A549 (cell line): ENCODE data around the gene ZNF326. TPM values are rescaled to one million over a fixed set of nuclear protein-coding genes. Genes with fewer than 3 reads are reported as not detected.

ENCODE experiments used
- ATAC-seq, 2 experiments: fragments of 200-7000 bp in 1 of 2; fragments of >200 bp in 1 of 2; cut with Nextera tagmentation in 1 of 2; cut with Tn5 transposase in 1 of 2; 3 replicates each; pipeline versions ENCODE4 v1.8.0 to v1.9.1; 2018 to 2020; ENCODE audit warnings: mild to moderate bottlenecking in 1 of 2, moderate library complexity in 1 of 2
- CTCF ChIA-PET: fragments of 300-600 bp; sonication (Branson Sonifier 250); formaldehyde crosslinking; extraction: SDS; loops from one replicate; lab custom pipeline; 2021; ENCODE audit warnings: antibody characterized with exemption, inconsistent platforms; lab: Yijun Ruan, JAX
- POLR2A ChIA-PET: fragments of 350-600 bp; formaldehyde crosslinking; extraction: SDS; loops from one replicate; lab custom pipeline; 2021; ENCODE audit warnings: antibody characterized with exemption, inconsistent platforms; lab: Yijun Ruan, JAX
- DNase-seq, 2 experiments: peaks; one replicate each; pipeline versions ENCODE4 v3.0.0 to v3.0.0-alpha.2; 2011 to 2016; ENCODE audit warnings: low read depth in 1 of 2, low spot score in 1 of 2
- FAIRE-seq: peaks from 2 replicates; lab custom pipeline; 2011; peaks lifted over from hg19 to GRCh38; lab: Jason Lieb, UNC
- H3K27ac ChIP-seq, 2 experiments: fragments of >200 bp; sonication (Bioruptor Twin); formaldehyde crosslinking; 3 replicates each; pipeline ENCODE4 v1.5.1; 2016 to 2017
- H3K4me1 ChIP-seq: fragments of >200 bp; sonication (Bioruptor Twin); formaldehyde crosslinking; 3 replicates; pipeline ENCODE4 v1.6.1; 2016
- H3K4me2 ChIP-seq: fragments of >200 bp; sonication (Bioruptor Twin); formaldehyde crosslinking; 3 replicates; pipeline ENCODE4 v1.6.1; 2016
- H3K4me3 ChIP-seq: fragments of >200 bp; sonication (Bioruptor Twin); formaldehyde crosslinking; 3 replicates; pipeline ENCODE4 v1.5.1; 2016
- H3K9me3 ChIP-seq: fragments of >200 bp; sonication (Bioruptor Twin); formaldehyde crosslinking; 3 replicates; pipeline ENCODE4 v1.6.1; 2016
- BHLHE40 ChIP-seq: IDR thresholded peaks from 2 replicates; pipeline ENCODE4 v1.6.1; 2012; ENCODE audit warnings: low read depth, low read length, inconsistent platforms
- CBX2 ChIP-seq: fragments of 200-600 bp; sonication (generic); IDR thresholded peaks from 2 replicates; pipeline ENCODE4 v1.6.1; 2016; ENCODE audit warnings: low read depth, mild to moderate bottlenecking, borderline replicate concordance
- CEBPB ChIP-seq, 2 experiments: fragments of >200 bp in 1 of 2; sonication (Bioruptor Twin) in 1 of 2; formaldehyde crosslinking in 1 of 2; IDR thresholded peaks; 2 replicates each; pipeline ENCODE4 v1.6.1; 2012 to 2016
- FOSB ChIP-seq: fragments of 250-450 bp; sonication (Bioruptor Pico); IDR thresholded peaks from 2 replicates; pipeline ENCODE4 v1.5.0; 2020; ENCODE audit warnings: mild to moderate bottlenecking, moderate library complexity
- FOXS1 ChIP-seq: fragments of 250-450 bp; sonication (Bioruptor Pico); IDR thresholded peaks from 2 replicates; pipeline ENCODE4 v1.5.0; 2020; ENCODE audit warnings: mild to moderate bottlenecking, moderate library complexity
- GATA3 ChIP-seq: IDR thresholded peaks from 2 replicates; pipeline ENCODE4 v1.6.1; 2012; ENCODE audit warnings: borderline replicate concordance
- MAZ ChIP-seq: fragments of 150-350 bp; IDR thresholded peaks from 2 replicates; pipeline ENCODE4 v1.6.1; 2014; ENCODE audit warnings: antibody characterized with exemption, low read depth, low read length, borderline replicate concordance
- NFE2L2 ChIP-seq: fragments of 150-350 bp; conservative IDR thresholded peaks from 2 replicates; pipeline ENCODE4 v1.6.1; 2014; ENCODE audit warnings: low read length
- POLR2AphosphoS2 ChIP-seq: conservative IDR thresholded peaks from 2 replicates; pipeline ENCODE4 v1.6.1; 2012; ENCODE audit warnings: low read length, improper control_type of control experiment, inconsistent platforms
- RAD21 ChIP-seq, 2 experiments: fragments of >200 bp in 1 of 2; sonication (Bioruptor Twin) in 1 of 2; formaldehyde crosslinking in 1 of 2; IDR thresholded peaks in 1 of 2; conservative IDR thresholded peaks in 1 of 2; 2 replicates in 1 of 2; 3 replicates in 1 of 2; pipeline ENCODE4 v1.6.1; 2012 to 2018; ENCODE audit warnings: inconsistent platforms in 1 of 2
- RARB ChIP-seq: fragments of 250-450 bp; sonication (Bioruptor Pico); IDR thresholded peaks from 2 replicates; pipeline ENCODE4 v1.8.0; 2021; ENCODE audit warnings: mild to moderate bottlenecking, moderate library complexity
- RFX5 ChIP-seq: fragments of 450-650 bp; IDR thresholded peaks from 2 replicates; pipeline ENCODE4 v1.7.1; 2014; ENCODE audit warnings: antibody characterized with exemption, mild to moderate bottlenecking, moderate library complexity
- TFCP2L1 ChIP-seq: fragments of 250-450 bp; sonication (Bioruptor Pico); IDR thresholded peaks from 2 replicates; pipeline ENCODE4 v1.5.0; 2021; ENCODE audit warnings: mild to moderate bottlenecking
- TP53 ChIP-seq: fragments of 250-450 bp; sonication (Bioruptor Pico); IDR thresholded peaks from 2 replicates; pipeline ENCODE4 v1.5.0; 2021; ENCODE audit warnings: mild to moderate bottlenecking, moderate library complexity
- ZC3H11A ChIP-seq: fragments of 450-650 bp; IDR thresholded peaks from 2 replicates; pipeline ENCODE4 v1.6.1; 2014; ENCODE audit warnings: antibody characterized with exemption, mild to moderate bottlenecking
- ZFP36 ChIP-seq: fragments of 450-650 bp; IDR thresholded peaks from 2 replicates; pipeline ENCODE4 v1.6.1; 2014; ENCODE audit warnings: borderline replicate concordance; ENCODE audit not compliant: partially characterized antibody
- ZNF302 ChIP-seq: fragments of 250-450 bp; sonication (Bioruptor Pico); IDR thresholded peaks from 2 replicates; pipeline ENCODE4 v1.9.0; 2021; ENCODE audit warnings: inconsistent platforms, mild to moderate bottlenecking, moderate library complexity
- ZSCAN20 ChIP-seq: fragments of 250-450 bp; sonication (Bioruptor Pico); IDR thresholded peaks from 2 replicates; pipeline ENCODE4 v1.8.0; 2022; ENCODE audit warnings: mild to moderate bottlenecking, moderate library complexity
- WGBS: methylation state at CpG from one replicate; pipeline ENCODE4 v1.1.6; 2017; ENCODE audit errors: missing lambda C conversion rate; 5-methylcytosine and 5-hydroxymethylcytosine counted together
- polyA plus RNA-seq, 4 experiments: library from polyadenylated mRNA; depleted of rRNA in 3 of 4; stranded (reverse); fragments of >200 nt; fragmentation: RNase III in 1 of 4; extraction: RNeasy Plus Mini Kit Qiagen cat#74134 plus additional on column Dnase treatment in 1 of 4; gene quantifications; 2 replicates in 3 of 4; 3 replicates in 1 of 4; pipeline ENCODE4 v1.2.3, GENCODE V29; 2011 to 2017
- TF ChIP-seq, protein P1 (sequence below): IDR thresholded peaks from 2 replicates; pipeline ENCODE4 v1.6.1; 2012
- TF ChIP-seq, protein P2 (sequence below): fragments of 450-650 bp; IDR thresholded peaks from 2 replicates; pipeline ENCODE4 v1.6.1; 2014; ENCODE audit warnings: antibody characterized with exemption
- TF ChIP-seq, protein P3 (sequence below): fragments of >200 bp; sonication (Bioruptor Twin); formaldehyde crosslinking; IDR thresholded peaks from 3 replicates; pipeline ENCODE4 v1.6.1; 2016
- TF ChIP-seq, protein P4 (sequence below): IDR thresholded peaks from 2 replicates; pipeline ENCODE4 v1.6.1; 2012
- TF ChIP-seq, protein P5 (sequence below): IDR thresholded peaks from 2 replicates; pipeline ENCODE4 v1.6.1; 2012; ENCODE audit warnings: low read depth, borderline replicate concordance
- TF ChIP-seq, protein P6 (sequence below): fragments of >200 bp; sonication (Bioruptor Twin); formaldehyde crosslinking; IDR thresholded peaks from 3 replicates; pipeline ENCODE4 v1.5.1; 2016

Gene ZNF326
- polyA plus RNA-seq, 2 of the 4 experiments (the other 2 are of a cell fraction), result 32.3 to 47.8 TPM

DNA sequence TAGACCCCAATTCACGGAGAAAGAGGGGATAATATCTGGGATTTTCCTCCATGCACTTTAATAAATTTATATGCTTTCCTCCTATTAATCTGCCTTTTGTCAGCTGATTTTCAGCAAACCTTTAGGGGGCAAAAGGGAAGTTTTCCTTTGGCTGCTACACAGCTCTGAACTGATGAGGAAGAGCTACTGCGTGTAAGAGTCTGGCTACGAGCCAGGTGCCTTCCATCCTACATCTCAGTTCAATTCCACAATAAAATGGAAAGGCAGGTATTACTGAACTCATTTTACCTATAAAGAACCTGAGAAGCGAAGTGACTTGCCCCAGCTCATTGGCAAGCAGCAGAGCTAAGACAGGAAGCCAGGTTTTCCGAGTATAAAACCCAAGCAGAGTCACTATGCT is 28.3 kb upstream of the ZNF326 start:
- TF ChIP-seq, protein P1, sequence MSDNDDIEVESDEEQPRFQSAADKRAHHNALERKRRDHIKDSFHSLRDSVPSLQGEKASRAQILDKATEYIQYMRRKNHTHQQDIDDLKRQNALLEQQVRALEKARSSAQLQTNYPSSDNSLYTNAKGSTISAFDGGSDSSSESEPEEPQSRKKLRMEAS, result no peak
- TF ChIP-seq, protein P2, sequence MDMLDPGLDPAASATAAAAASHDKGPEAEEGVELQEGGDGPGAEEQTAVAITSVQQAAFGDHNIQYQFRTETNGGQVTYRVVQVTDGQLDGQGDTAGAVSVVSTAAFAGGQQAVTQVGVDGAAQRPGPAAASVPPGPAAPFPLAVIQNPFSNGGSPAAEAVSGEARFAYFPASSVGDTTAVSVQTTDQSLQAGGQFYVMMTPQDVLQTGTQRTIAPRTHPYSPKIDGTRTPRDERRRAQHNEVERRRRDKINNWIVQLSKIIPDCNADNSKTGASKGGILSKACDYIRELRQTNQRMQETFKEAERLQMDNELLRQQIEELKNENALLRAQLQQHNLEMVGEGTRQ, result no peak
- TF ChIP-seq GATA3, result no peak
- TF ChIP-seq MAZ, result no peak
- DNase-seq (no peak), ATAC-seq (no peak), FAIRE-seq (no peak)
- H3K9me3 ChIP-seq, result no peaks in the 10 kb centered on the region
- H3K4me2 ChIP-seq, result no peak overlapping the region
- WGBS, result 83% methylated on average over 5 of the region's 5 CpGs
- no peak overlapping the region for H3K4me3 ChIP-seq
- CTCF ChIA-PET, result no interaction called here
- POLR2A ChIA-PET, result no interaction called here
- peaks cover 12% of the 10 kb centered on the region for H3K4me1 ChIP-seq
- peak overlapping the region in 1 of 2 experiments; percentile 50; a peak in 1 of 6 replicates for H3K27ac ChIP-seq

DNA sequence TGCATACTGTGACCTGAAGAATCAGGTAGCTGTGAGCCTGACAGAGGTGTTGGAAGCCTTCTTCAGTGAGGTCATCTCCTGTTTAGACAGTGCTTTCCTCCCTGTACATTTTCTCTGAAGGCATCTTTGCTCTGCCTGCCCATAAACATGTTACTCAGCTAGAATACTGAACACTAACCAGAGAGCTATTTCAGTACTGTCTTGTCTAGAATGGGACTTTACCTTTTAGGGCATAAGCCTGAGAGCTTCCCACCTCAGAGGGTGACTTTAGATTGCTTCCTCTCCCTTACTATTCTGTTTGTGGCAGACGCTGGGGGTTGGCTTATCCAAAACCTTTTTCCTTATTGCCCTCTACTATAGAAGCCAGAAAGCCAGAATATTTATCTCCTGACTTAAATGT is 23.3 kb upstream of the ZNF326 start:
- TF ChIP-seq NFE2L2, result no peak
- TF ChIP-seq CEBPB (IDR thresholded peaks at IDR 0.05), result no peak
- no peak for TF ChIP-seq ZNF302 (CRISPR knock-in tag)
- TF ChIP-seq TP53, result no peak
- TF ChIP-seq ZC3H11A, result no peak
- TF ChIP-seq RARB (CRISPR knock-in tag), result no peak
- no peak for TF ChIP-seq RAD21 (conservative IDR thresholded peaks at IDR 0.05 in 1 of 2, IDR thresholded peaks at IDR 0.05 in 1 of 2)
- ATAC-seq (peak in 1 of 2 experiments; percentile 56; a peak in 3 of 6 replicates), FAIRE-seq (no peak), DNase-seq (peak in 1 of 2 experiments; percentile 41)
- Histone ChIP-seq H3K4me2 (peak overlapping the region; percentile 21), H3K9me3 (no peaks in the 10 kb centered on the region), H3K4me3 (no peak overlapping the region), H3K27ac (peak overlapping the region in 1 of 2 experiments; percentile 88; a peak in 3 of 6 replicates), H3K4me1 (peaks cover 55% of the 10 kb centered on the region)
- 13% methylated on average over 1 of the region's 1 CpG for WGBS
- POLR2A ChIA-PET, result no interaction called here
- CTCF ChIA-PET, result interaction anchor here (0.8 to 1.9 kb wide), 10 partner anchors 11 to 191 kb away, joined by 3 to 6 read pairs (median 3); no protein-coding TSS in a partner anchor

DNA sequence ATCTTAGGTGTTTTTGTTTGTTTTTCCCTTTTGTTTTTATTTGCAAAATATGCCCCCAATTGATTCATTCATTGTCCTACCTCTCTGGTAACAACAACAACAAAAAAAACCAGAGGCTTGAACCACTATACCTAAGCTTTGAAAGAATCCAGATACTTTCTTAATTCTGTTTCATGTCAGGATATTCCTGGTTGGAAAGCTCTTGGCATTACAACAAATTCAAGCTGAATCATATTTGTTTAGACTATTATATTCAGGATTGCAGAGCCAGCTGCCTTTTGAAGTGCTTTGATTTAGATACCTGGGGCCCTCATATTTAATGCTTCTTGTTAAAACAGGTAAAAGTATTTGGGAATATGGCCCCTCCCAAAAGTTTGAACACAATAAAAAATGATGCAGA is 22.9 kb upstream of the ZNF326 start:
- TF ChIP-seq ZFP36, result no peak
- TF ChIP-seq, protein P3, sequence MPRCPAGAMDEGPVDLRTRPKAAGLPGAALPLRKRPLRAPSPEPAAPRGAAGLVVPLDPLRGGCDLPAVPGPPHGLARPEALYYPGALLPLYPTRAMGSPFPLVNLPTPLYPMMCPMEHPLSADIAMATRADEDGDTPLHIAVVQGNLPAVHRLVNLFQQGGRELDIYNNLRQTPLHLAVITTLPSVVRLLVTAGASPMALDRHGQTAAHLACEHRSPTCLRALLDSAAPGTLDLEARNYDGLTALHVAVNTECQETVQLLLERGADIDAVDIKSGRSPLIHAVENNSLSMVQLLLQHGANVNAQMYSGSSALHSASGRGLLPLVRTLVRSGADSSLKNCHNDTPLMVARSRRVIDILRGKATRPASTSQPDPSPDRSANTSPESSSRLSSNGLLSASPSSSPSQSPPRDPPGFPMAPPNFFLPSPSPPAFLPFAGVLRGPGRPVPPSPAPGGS, result no peak
- TF ChIP-seq, protein P4, sequence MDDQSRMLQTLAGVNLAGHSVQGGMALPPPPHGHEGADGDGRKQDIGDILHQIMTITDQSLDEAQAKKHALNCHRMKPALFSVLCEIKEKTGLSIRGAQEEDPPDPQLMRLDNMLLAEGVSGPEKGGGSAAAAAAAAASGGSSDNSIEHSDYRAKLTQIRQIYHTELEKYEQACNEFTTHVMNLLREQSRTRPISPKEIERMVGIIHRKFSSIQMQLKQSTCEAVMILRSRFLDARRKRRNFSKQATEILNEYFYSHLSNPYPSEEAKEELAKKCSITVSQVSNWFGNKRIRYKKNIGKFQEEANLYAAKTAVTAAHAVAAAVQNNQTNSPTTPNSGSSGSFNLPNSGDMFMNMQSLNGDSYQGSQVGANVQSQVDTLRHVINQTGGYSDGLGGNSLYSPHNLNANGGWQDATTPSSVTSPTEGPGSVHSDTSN, result no peak
- TF ChIP-seq ZSCAN20, result no peak
- TF ChIP-seq, protein P5, sequence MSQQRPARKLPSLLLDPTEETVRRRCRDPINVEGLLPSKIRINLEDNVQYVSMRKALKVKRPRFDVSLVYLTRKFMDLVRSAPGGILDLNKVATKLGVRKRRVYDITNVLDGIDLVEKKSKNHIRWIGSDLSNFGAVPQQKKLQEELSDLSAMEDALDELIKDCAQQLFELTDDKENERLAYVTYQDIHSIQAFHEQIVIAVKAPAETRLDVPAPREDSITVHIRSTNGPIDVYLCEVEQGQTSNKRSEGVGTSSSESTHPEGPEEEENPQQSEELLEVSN, result no peak
- no peak for TF ChIP-seq POLR2AphosphoS2
- no peak for TF ChIP-seq FOSB (CRISPR knock-in tag)
- no peak for TF ChIP-seq CBX2
- no peak for TF ChIP-seq FOXS1 (CRISPR knock-in tag)
- TF ChIP-seq, protein P6, sequence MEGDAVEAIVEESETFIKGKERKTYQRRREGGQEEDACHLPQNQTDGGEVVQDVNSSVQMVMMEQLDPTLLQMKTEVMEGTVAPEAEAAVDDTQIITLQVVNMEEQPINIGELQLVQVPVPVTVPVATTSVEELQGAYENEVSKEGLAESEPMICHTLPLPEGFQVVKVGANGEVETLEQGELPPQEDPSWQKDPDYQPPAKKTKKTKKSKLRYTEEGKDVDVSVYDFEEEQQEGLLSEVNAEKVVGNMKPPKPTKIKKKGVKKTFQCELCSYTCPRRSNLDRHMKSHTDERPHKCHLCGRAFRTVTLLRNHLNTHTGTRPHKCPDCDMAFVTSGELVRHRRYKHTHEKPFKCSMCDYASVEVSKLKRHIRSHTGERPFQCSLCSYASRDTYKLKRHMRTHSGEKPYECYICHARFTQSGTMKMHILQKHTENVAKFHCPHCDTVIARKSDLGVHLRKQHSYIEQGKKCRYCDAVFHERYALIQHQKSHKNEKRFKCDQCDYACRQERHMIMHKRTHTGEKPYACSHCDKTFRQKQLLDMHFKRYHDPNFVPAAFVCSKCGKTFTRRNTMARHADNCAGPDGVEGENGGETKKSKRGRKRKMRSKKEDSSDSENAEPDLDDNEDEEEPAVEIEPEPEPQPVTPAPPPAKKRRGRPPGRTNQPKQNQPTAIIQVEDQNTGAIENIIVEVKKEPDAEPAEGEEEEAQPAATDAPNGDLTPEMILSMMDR, result no peak
- no peak for TF ChIP-seq TP53
- no peak for TF ChIP-seq BHLHE40
- no peak for TF ChIP-seq RFX5
- TF ChIP-seq TFCP2L1 (CRISPR knock-in tag), result no peak
- no peak for TF ChIP-seq MAZ
- TF ChIP-seq RAD21 (conservative IDR thresholded peaks at IDR 0.05 in 1 of 2, IDR thresholded peaks at IDR 0.05 in 1 of 2), result no peak
- FAIRE-seq (no peak), DNase-seq (no peak), ATAC-seq (no peak)
- H3K4me2 ChIP-seq, result peak overlapping the region; percentile 21
- peak overlapping the region; percentile 47 to 88; a peak in 4 of 6 replicates for H3K27ac ChIP-seq
- no peaks in the 10 kb centered on the region for H3K9me3 ChIP-seq
- POLR2A ChIA-PET, result no interaction called here
- CTCF ChIA-PET, result interaction anchor here (0.8 to 1.7 kb wide), 7 partner anchors 15 to 167 kb away, joined by 3 to 6 read pairs (median 3); no protein-coding TSS in a partner anchor
- H3K4me3 ChIP-seq, result no peak overlapping the region
- peaks cover 52% of the 10 kb centered on the region for H3K4me1 ChIP-seq
